Loucy (cell line): ENCODE measurements around the gene VASN.

Experiments used
- H2AFZ ChIP-seq: fragments of 200-600 bp; sonication (generic); 2 replicates; pipeline ENCODE4 v1.6.0; 2016; ENCODE audit warnings: antibody characterized with exemption, mild to moderate bottlenecking, low read length, moderate library complexity
- H3F3A ChIP-seq: fragments of 200-600 bp; 2 replicates; pipeline ENCODE4 v1.6.0; 2016; ENCODE audit warnings: antibody characterized with exemption, low read depth, mild to moderate bottlenecking
- H3K27me3 ChIP-seq: fragments of 200-600 bp; sonication (generic); 2 replicates; pipeline ENCODE4 v1.6.1; 2014; ENCODE audit warnings: low read length, mild to moderate bottlenecking; ENCODE audit not compliant: insufficient read depth, poor library complexity, severe bottlenecking
- H3K36me3 ChIP-seq: fragments of 200-600 bp; sonication (generic); 2 replicates; pipeline ENCODE4 v1.6.1; 2016; ENCODE audit warnings: low read length; ENCODE audit not compliant: insufficient read depth
- H3K4me1 ChIP-seq: fragments of 200-600 bp; sonication (generic); 2 replicates; pipeline ENCODE4 v1.5.1; 2014; ENCODE audit warnings: low read length, mild to moderate bottlenecking; ENCODE audit not compliant: insufficient read depth, poor library complexity, severe bottlenecking
- H3K4me2 ChIP-seq: fragments of 200-600 bp; sonication (generic); 2 replicates; pipeline ENCODE4 v1.6.0; 2014; ENCODE audit warnings: antibody characterized with exemption, low read length, low read depth, mild to moderate bottlenecking; ENCODE audit not compliant: poor library complexity, severe bottlenecking
- H3K4me3 ChIP-seq: fragments of 200-600 bp; sonication (generic); 2 replicates; pipeline ENCODE4 v1.5.1; 2014; ENCODE audit warnings: low read length, mild to moderate bottlenecking, mixed read lengths; ENCODE audit not compliant: poor library complexity, severe bottlenecking
- H3K79me2 ChIP-seq: fragments of 200-600 bp; sonication (generic); 2 replicates; pipeline ENCODE4 v1.6.1; 2014; ENCODE audit warnings: low read length; ENCODE audit not compliant: insufficient read depth
- H3K9ac ChIP-seq: fragments of 200-600 bp; sonication (generic); 2 replicates; pipeline ENCODE4 v1.6.0; 2014; ENCODE audit warnings: mild to moderate bottlenecking, low read depth, low read length, moderate library complexity; ENCODE audit not compliant: poor library complexity, severe bottlenecking
- H3K9me2 ChIP-seq: fragments of 200-600 bp; sonication (generic); replicated peaks from 2 replicates; pipeline ENCODE4 v1.6.1; 2016; ENCODE audit warnings: low read depth, low read length, mixed read lengths
- H3K9me3 ChIP-seq: fragments of 200-600 bp; sonication (generic); 2 replicates; pipeline ENCODE4 v1.6.1; 2014; ENCODE audit warnings: mild to moderate bottlenecking, antibody characterized with exemption, low read length, low read depth; ENCODE audit not compliant: insufficient read depth
- H4K20me1 ChIP-seq: fragments of 200-600 bp; sonication (generic); 2 replicates; pipeline ENCODE4 v1.6.0; 2014; ENCODE audit warnings: antibody characterized with exemption, low read length, mild to moderate bottlenecking; ENCODE audit not compliant: insufficient read depth, poor library complexity, severe bottlenecking
- CTCF ChIP-seq: fragments of 200-600 bp; sonication (generic); conservative IDR thresholded peaks from 2 replicates; pipeline ENCODE4 v1.5.1; 2014; ENCODE audit warnings: mild to moderate bottlenecking, antibody characterized with exemption, low read length
- EZH2phosphoT487 ChIP-seq: fragments of 200-600 bp; IDR thresholded peaks from 2 replicates; pipeline ENCODE4 v1.6.1; 2018; ENCODE audit warnings: antibody characterized with exemption, mild to moderate bottlenecking, moderate library complexity, borderline replicate concordance

VASN gene

GRCh38 chr16:4376893-4377572 lies 5.4 kb downstream of the VASN start:
- Histone ChIP-seq H3K9ac (no peak overlapping the region), H3F3A (no peaks in the 10 kb centered on the region), H3K36me3 (no peaks in the 10 kb centered on the region), H3K27me3 (no peaks in the 10 kb centered on the region), H3K79me2 (no peaks in the 10 kb centered on the region), H3K9me2 (no peaks in the 10 kb centered on the region), H3K4me1 (no peaks in the 10 kb centered on the region), H4K20me1 (no peaks in the 10 kb centered on the region), H2AFZ (no peak overlapping the region), H3K4me2 (no peak overlapping the region), H3K9me3 (no peaks in the 10 kb centered on the region), H3K4me3 (no peak overlapping the region)
- TF ChIP-seq EZH2phosphoT487: no peak
- no peak for TF ChIP-seq CTCF

- no peaks in the 10 kb centered on the region for H3K79me2 ChIP-seq
- no peaks in the 10 kb centered on the region for H3K36me3 ChIP-seq
- no peak overlapping the region for H2AFZ ChIP-seq
- H3K4me2 ChIP-seq: no peak overlapping the region
- no peaks in the 10 kb centered on the region for H3K9me2 ChIP-seq
- no peak overlapping the region for H3K9ac ChIP-seq
- no peaks in the 10 kb centered on the region for H4K20me1 ChIP-seq
- no peaks in the 10 kb centered on the region for H3K9me3 ChIP-seq
- H3K27me3 ChIP-seq: no peaks in the 10 kb centered on the region
- H3K4me3 ChIP-seq: no peak overlapping the region
- H3K4me1 ChIP-seq: no peaks in the 10 kb centered on the region
- TF ChIP-seq EZH2phosphoT487: no peak
- TF ChIP-seq CTCF: no peak
- no peaks in the 10 kb centered on the region for H3F3A ChIP-seq
Observed at GRCh38 chr16:4377573-4378154, 6.0 kb downstream of the VASN start.

- no peak overlapping the region for H3K9ac ChIP-seq
- no peaks in the 10 kb centered on the region for H3K79me2 ChIP-seq
- H3K36me3 ChIP-seq: no peaks in the 10 kb centered on the region
- H3K4me1 ChIP-seq: no peaks in the 10 kb centered on the region
- H2AFZ ChIP-seq: no peak overlapping the region
- no peaks in the 10 kb centered on the region for H3K27me3 ChIP-seq
- TF ChIP-seq CTCF (no peak), EZH2phosphoT487 (no peak)
- no peaks in the 10 kb centered on the region for H4K20me1 ChIP-seq
- H3K9me3 ChIP-seq: no peaks in the 10 kb centered on the region
- H3K4me3 ChIP-seq: no peak overlapping the region
- H3K4me2 ChIP-seq: no peak overlapping the region
- no peaks in the 10 kb centered on the region for H3F3A ChIP-seq
- no peaks in the 10 kb centered on the region for H3K9me2 ChIP-seq
Observed at GRCh38 chr16:4378161-4378666, 6.6 kb downstream of the VASN start.
